ENCODE measurements around the gene SCN1B.
"Not testable (repeated sequence)": the region's sequence is repeated elsewhere in the genome, so short reads cannot be mapped to it uniquely, and the experiment has no call there.

The SCN1B gene

DNA sequence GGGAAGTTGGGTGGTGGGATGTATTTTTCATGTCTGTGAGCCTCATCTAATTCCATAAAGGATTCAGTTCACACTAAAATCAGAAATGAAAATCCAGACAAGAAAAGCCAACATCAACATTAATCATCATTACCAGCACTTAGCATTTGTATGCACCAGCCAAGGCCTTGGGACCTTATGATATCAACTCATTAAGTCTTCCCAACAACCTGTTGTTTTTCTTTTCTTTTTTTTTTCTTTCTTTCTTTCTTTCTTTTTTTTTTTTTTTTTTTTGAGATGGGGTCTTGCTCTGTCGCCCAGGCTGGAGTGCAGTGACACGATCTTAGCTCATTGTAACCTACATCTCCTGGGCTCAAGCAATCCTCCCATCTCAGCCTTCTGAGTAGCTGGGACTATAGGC is 20.4 kb downstream of the SCN1B start:
- not testable (repeated sequence) for H3K27ac ChIP-seq (ENCODE audit: low read length); H3K4me1 ChIP-seq (ENCODE audit: control insufficient read depth in 1 of 2, insufficient read depth in 2 of 2, low read length in 2 of 2); H3K36me3 ChIP-seq (ENCODE audit: control insufficient read depth in 1 of 2, insufficient read depth in 2 of 2, low read length in 2 of 2)

DNA sequence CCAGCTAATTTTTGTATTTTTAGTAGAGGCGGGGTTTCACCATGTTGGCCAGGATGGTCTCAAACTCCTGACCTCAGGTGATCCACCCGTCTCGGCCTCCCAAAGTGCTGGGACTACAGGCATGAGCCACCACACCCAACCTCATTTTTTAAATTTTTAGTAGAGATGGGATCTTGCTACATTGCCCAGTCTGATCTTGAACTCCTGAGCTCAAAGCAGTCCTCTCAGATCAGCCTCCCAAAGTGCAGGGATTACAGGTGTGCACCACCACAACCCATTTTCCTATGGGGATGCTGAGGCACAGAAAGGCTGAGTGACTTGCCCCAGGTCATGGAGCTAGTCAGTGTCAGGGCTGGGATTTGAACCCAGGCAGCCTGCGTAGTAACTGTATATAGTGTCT is 21.0 kb downstream of the SCN1B start:
- H3K36me3 ChIP-seq (ENCODE audit: control insufficient read depth in 1 of 2, insufficient read depth in 2 of 2, low read length in 2 of 2); H3K27me3 ChIP-seq (ENCODE audit: low read depth, low read length); H3K4me1 ChIP-seq (ENCODE audit: control insufficient read depth in 1 of 2, insufficient read depth in 2 of 2, low read length in 2 of 2); H3K4me3 ChIP-seq (ENCODE audit: low read depth in 1 of 2, low read length in 2 of 2); H3K27ac ChIP-seq (ENCODE audit: low read length); H3K9me3 ChIP-seq (ENCODE audit: control insufficient read depth in 1 of 2, low read length in 2 of 2): not testable (repeated sequence)

More for the DNA sequence above, 20.4 kb downstream of the SCN1B start:
- H3K4me3 ChIP-seq (ENCODE audit: low read depth in 1 of 2, low read length in 2 of 2); H3K27me3 ChIP-seq (ENCODE audit: low read depth, low read length); H3K9me3 ChIP-seq (ENCODE audit: control insufficient read depth in 1 of 2, low read length in 2 of 2): not testable (repeated sequence)

DNA sequence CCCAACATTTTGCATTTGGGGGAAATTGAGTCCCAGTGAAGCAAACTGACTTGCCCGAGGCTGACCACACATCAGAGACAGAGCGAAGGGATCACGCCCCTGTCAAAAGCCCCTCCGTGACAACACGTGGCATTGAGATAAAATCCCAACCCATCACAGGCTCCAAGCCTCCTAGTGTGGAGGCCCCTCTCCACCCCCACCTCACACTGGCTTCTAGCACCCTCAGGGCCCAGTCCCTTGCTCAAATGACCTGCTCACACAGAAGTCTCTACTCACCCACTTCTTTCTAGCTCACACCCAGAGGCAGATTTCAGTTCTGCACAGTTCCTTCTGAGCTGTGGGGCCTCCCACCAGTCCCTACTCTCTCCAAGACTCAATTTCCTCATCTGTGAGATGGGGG is 21.5 kb downstream of the SCN1B start:
- Histone ChIP-seq H3K27ac (ENCODE audit: low read length) (no peak overlapping the region), H3K36me3 (ENCODE audit: control insufficient read depth in 1 of 2, insufficient read depth in 2 of 2, low read length in 2 of 2) (no peaks in the 10 kb centered on the region), H3K9me3 (ENCODE audit: control insufficient read depth in 1 of 2, low read length in 2 of 2) (no peaks in the 10 kb centered on the region), H3K4me3 (ENCODE audit: low read depth in 1 of 2, low read length in 2 of 2) (no peak overlapping the region), H3K27me3 (ENCODE audit: low read depth, low read length) (no peaks in the 10 kb centered on the region), H3K4me1 (ENCODE audit: control insufficient read depth in 1 of 2, insufficient read depth in 2 of 2, low read length in 2 of 2) (no peaks in the 10 kb centered on the region)

- no peaks in the 10 kb centered on the region for H3K36me3 ChIP-seq (ENCODE audit: control insufficient read depth in 1 of 2, insufficient read depth in 2 of 2, low read length in 2 of 2)
- H3K27me3 ChIP-seq (ENCODE audit: low read depth, low read length): no peaks in the 10 kb centered on the region
- H3K27ac ChIP-seq (ENCODE audit: low read length): no peak overlapping the region
- no peaks in the 10 kb centered on the region for H3K4me1 ChIP-seq (ENCODE audit: control insufficient read depth in 1 of 2, insufficient read depth in 2 of 2, low read length in 2 of 2)
- H3K4me3 ChIP-seq (ENCODE audit: low read depth in 1 of 2, low read length in 2 of 2): no peak overlapping the region
- H3K9me3 ChIP-seq (ENCODE audit: control insufficient read depth in 1 of 2, low read length in 2 of 2): no peaks in the 10 kb centered on the region
Measured at GRCh38 chr19:35052599-35053190, 22.4 kb downstream of the SCN1B start.

DNA sequence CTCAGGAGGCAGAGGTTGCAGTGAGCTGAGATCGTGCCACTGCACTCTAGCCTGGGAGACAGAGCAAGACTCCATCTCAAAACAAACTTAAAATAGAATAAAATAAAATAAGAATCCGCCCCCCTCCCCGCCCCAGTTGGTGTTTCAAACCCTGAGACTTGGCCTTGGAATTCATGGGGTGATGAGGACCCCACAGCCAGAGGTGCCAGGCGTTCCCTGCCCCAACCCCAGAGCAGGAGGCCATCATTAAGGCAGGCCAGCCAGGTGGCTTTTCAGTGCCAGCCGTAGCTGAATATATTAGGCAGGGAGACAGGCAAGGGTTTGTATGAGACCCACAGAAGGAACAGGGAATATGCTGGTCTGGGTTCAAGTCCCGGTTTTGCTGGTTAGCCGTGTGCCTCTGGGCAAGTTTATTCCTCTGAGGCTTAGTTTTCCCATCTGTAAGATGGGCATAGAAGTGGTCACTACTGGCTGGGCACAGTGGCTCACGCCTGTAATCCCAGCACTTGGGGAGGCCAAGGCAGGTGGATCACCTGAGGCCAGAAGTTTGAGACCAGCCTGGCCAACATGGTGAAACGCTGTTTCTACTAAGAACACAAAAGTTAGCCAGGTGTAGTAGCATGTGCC is 23.5 kb downstream of the SCN1B start:
- no peak overlapping the region for H3K4me3 ChIP-seq (ENCODE audit: low read depth in 1 of 2, low read length in 2 of 2)
- no peaks in the 10 kb centered on the region for H3K36me3 ChIP-seq (ENCODE audit: control insufficient read depth in 1 of 2, insufficient read depth in 2 of 2, low read length in 2 of 2)
- no peaks in the 10 kb centered on the region for H3K4me1 ChIP-seq (ENCODE audit: control insufficient read depth in 1 of 2, insufficient read depth in 2 of 2, low read length in 2 of 2)
- no peak overlapping the region for H3K27ac ChIP-seq (ENCODE audit: low read length)
- no peaks in the 10 kb centered on the region for H3K9me3 ChIP-seq (ENCODE audit: control insufficient read depth in 1 of 2, low read length in 2 of 2)
- H3K27me3 ChIP-seq (ENCODE audit: low read depth, low read length): no peaks in the 10 kb centered on the region

DNA sequence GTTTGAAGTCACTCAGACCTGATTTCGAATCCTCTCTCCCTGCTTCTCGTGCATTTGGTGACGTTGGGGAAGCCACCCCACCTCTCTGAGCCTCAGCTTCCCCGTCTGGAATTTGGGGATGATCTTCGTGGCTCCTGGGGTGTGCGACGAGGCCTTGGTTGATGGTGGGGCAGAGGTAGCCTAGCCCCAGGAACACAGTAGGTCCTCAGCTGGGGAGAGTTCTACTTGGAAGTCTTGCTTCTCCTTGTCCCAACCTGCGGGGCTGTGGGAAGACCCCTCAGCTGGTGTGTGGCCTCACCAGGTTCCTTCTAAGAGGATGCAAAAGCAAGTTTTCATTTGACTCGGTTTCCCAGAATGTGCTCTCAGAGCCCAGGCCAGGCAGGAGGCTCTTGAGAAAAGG is 24.4 kb downstream of the SCN1B start:
- H3K27me3 ChIP-seq (ENCODE audit: low read depth, low read length): no peaks in the 10 kb centered on the region
- no peaks in the 10 kb centered on the region for H3K4me1 ChIP-seq (ENCODE audit: control insufficient read depth in 1 of 2, insufficient read depth in 2 of 2, low read length in 2 of 2)
- no peaks in the 10 kb centered on the region for H3K36me3 ChIP-seq (ENCODE audit: control insufficient read depth in 1 of 2, insufficient read depth in 2 of 2, low read length in 2 of 2)
- H3K9me3 ChIP-seq (ENCODE audit: control insufficient read depth in 1 of 2, low read length in 2 of 2): no peaks in the 10 kb centered on the region
- no peak overlapping the region for H3K4me3 ChIP-seq (ENCODE audit: low read depth in 1 of 2, low read length in 2 of 2)
- no peak overlapping the region for H3K27ac ChIP-seq (ENCODE audit: low read length)

- Histone ChIP-seq H3K4me1 (ENCODE audit: control insufficient read depth in 1 of 2, insufficient read depth in 2 of 2, low read length in 2 of 2) (no peaks in the 10 kb centered on the region), H3K27me3 (ENCODE audit: low read depth, low read length) (no peaks in the 10 kb centered on the region), H3K4me3 (ENCODE audit: low read depth in 1 of 2, low read length in 2 of 2) (no peak overlapping the region), H3K36me3 (ENCODE audit: control insufficient read depth in 1 of 2, insufficient read depth in 2 of 2, low read length in 2 of 2) (no peaks in the 10 kb centered on the region), H3K9me3 (ENCODE audit: control insufficient read depth in 1 of 2, low read length in 2 of 2) (no peaks in the 10 kb centered on the region), H3K27ac (ENCODE audit: low read length) (no peak overlapping the region)
Measured at GRCh38 chr19:35055715-35056179, 25.5 kb downstream of the SCN1B start.

- Histone ChIP-seq H3K36me3 (ENCODE audit: control insufficient read depth in 1 of 2, insufficient read depth in 2 of 2, low read length in 2 of 2) (no peaks in the 10 kb centered on the region), H3K27me3 (ENCODE audit: low read depth, low read length) (no peaks in the 10 kb centered on the region), H3K9me3 (ENCODE audit: control insufficient read depth in 1 of 2, low read length in 2 of 2) (no peaks in the 10 kb centered on the region), H3K4me3 (ENCODE audit: low read depth in 1 of 2, low read length in 2 of 2) (no peak overlapping the region), H3K4me1 (ENCODE audit: control insufficient read depth in 1 of 2, insufficient read depth in 2 of 2, low read length in 2 of 2) (no peaks in the 10 kb centered on the region), H3K27ac (ENCODE audit: low read length) (no peak overlapping the region)
Measured at GRCh38 chr19:35056513-35057063, 26.3 kb downstream of the SCN1B start.

DNA sequence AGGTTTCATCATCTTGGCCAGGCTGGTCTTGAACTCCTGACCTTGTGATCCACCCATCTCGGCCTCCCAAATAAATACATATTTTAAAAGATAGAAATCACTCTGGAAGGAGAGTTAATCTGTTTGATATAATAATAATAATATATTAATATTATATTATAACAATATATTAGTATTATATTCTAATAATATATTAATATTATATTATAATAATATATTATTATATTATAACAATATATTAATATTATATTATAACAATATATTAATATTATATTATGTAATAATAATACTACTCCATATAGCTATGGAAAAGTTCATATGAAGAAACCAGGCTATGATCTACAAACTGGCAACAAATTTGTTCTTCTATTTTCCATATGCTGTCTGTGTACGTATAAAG is 28.1 kb downstream of the SCN1B start:
- no peaks in the 10 kb centered on the region for H3K9me3 ChIP-seq (ENCODE audit: control insufficient read depth in 1 of 2, low read length in 2 of 2)
- H3K4me3 ChIP-seq (ENCODE audit: low read depth in 1 of 2, low read length in 2 of 2): no peak overlapping the region
- H3K36me3 ChIP-seq (ENCODE audit: control insufficient read depth in 1 of 2, insufficient read depth in 2 of 2, low read length in 2 of 2): no peaks in the 10 kb centered on the region
- no peaks in the 10 kb centered on the region for H3K4me1 ChIP-seq (ENCODE audit: control insufficient read depth in 1 of 2, insufficient read depth in 2 of 2, low read length in 2 of 2)
- no peaks in the 10 kb centered on the region for H3K27me3 ChIP-seq (ENCODE audit: low read depth, low read length)
- H3K27ac ChIP-seq (ENCODE audit: low read length): no peak overlapping the region

GRCh38 chr19:35059006-35059798 is 28.9 kb downstream of the SCN1B start:
- Histone ChIP-seq H3K36me3 (ENCODE audit: control insufficient read depth in 1 of 2, insufficient read depth in 2 of 2, low read length in 2 of 2) (no peaks in the 10 kb centered on the region), H3K4me1 (ENCODE audit: control insufficient read depth in 1 of 2, insufficient read depth in 2 of 2, low read length in 2 of 2) (no peaks in the 10 kb centered on the region), H3K4me3 (ENCODE audit: low read depth in 1 of 2, low read length in 2 of 2) (no peak overlapping the region), H3K9me3 (ENCODE audit: control insufficient read depth in 1 of 2, low read length in 2 of 2) (no peaks in the 10 kb centered on the region), H3K27me3 (ENCODE audit: low read depth, low read length) (no peaks in the 10 kb centered on the region), H3K27ac (ENCODE audit: low read length) (no peak overlapping the region)

DNA sequence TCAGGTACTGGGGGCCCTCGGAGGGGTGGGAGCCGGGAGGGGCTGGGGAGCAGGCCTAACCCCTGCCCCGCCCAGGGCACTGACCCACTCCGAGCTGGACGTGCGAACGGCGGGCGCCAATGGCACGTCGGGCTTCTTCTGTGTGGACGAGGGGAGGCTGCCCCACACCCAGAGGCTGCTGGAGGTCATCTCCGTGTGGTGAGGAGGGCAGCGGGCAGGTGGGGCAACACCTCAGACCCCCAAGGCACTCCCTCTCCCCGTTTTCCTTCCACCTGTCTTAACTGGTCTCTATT is 29.5 kb downstream of the SCN1B start:
- Histone ChIP-seq H3K27ac (ENCODE audit: low read length) (no peak overlapping the region), H3K36me3 (ENCODE audit: control insufficient read depth in 1 of 2, insufficient read depth in 2 of 2, low read length in 2 of 2) (no peaks in the 10 kb centered on the region), H3K4me3 (ENCODE audit: low read depth in 1 of 2, low read length in 2 of 2) (no peak overlapping the region), H3K27me3 (ENCODE audit: low read depth, low read length) (no peaks in the 10 kb centered on the region), H3K9me3 (ENCODE audit: control insufficient read depth in 1 of 2, low read length in 2 of 2) (no peaks in the 10 kb centered on the region), H3K4me1 (ENCODE audit: control insufficient read depth in 1 of 2, insufficient read depth in 2 of 2, low read length in 2 of 2) (no peaks in the 10 kb centered on the region)

Data from muscle layer of duodenum (tissue), 2 donors.